ENCODE measurements around the gene BAHCC1. TPM values are rescaled to one million over a fixed set of nuclear protein-coding genes. Genes with fewer than 3 reads are reported as not detected.

Gene BAHCC1
- total and polyA plus RNA-seq, 10 of the 15 experiments (the other 5 are each of a cell fraction or from before 2014, with no cell fraction given), result 0.03 to 0.14 (median 0.11) TPM; not detected in 6

DNA sequence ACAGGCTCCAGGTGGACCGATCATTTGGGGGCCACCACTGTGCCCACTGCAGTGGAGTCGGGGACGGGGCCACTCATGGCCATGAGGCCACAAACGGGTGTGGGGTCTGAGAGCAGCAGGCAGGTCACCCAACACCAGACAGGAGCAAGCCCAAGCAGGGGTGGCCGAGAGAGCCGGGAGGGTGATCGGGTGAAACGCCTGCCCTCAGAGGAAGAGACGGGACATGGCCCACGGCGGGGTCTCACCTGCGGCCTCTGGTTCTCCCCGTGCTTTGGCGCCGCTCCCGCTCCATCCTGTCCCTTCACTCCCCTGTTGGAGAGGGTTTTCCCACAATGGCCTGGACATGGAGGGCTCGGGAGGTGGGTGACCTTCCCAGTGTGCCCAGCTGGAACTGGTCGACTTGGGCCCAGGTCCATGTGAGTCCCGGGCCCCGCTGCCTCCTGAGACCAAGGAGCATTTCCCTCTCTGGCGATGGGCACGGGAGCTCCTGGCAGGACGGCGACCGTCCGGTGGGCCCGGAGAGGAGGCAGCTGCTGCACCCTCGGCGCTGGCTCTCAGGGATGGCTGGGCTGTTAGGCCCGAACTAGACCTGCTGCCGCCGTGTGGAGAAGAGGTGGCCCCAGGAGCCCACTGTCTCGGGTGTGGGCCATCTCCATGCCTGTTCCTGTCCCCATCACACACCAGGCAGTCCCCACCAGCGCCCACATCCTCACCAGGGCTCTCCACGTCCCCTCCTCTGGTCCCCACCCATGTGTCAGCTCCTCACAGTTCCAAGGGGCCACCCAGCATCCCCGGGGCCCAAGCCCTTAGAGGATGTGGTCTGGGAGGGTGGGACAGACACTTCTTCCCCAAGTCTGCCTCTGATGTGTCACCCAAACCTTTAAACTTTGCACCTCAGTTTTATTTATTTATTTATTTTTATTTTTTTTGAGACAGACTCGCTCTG, 13.4 kb upstream of the BAHCC1 start:
- Histone ChIP-seq H3K27ac (ENCODE audit: control insufficient read depth, insufficient read depth) (no peak overlapping the region), H3K36me3 (ENCODE audit: control insufficient read depth in 2 of 2, insufficient read depth in 2 of 2, low read length in 1 of 2) (no peaks in the 10 kb centered on the region), H2AFZ (ENCODE audit: control insufficient read depth, low read depth, low read length) (no peak overlapping the region), H3K4me3 (no peak overlapping the region), H3K9me3 (replicated peaks; ENCODE audit: control insufficient read depth, insufficient read depth, low read length) (no peaks in the 10 kb centered on the region), H3K4me2 (ENCODE audit: control insufficient read depth, insufficient read depth) (no peak overlapping the region), H3K4me1 (ENCODE audit: control insufficient read depth, insufficient read depth, low read length) (no peaks in the 10 kb centered on the region), H3K9ac (ENCODE audit: control insufficient read depth, insufficient read depth, low read length) (no peak overlapping the region), H3K27me3 (replicated peaks in 1 of 2; ENCODE audit: control insufficient read depth in 2 of 2, insufficient read depth in 2 of 2, low read length in 1 of 2) (peaks cover 6 to 9% of the 10 kb centered on the region in 2 experiments; a peak in 3 of 4 replicates), H3K79me2 (ENCODE audit: control insufficient read depth, insufficient read depth, low read length) (no peaks in the 10 kb centered on the region), H4K20me1 (ENCODE audit: control insufficient read depth, insufficient read depth) (no peaks in the 10 kb centered on the region)
- POLR2A ChIA-PET, result no interaction called here
- WGBS (ENCODE audit: insufficient coverage, insufficient replicate concordance, low lambda C conversion rate, missing lambda C conversion rate), result 56% methylated on average over 35 of the region's 37 CpGs
- RAD21 ChIA-PET (ENCODE audit: unreplicated experiment), result no interaction called here
- no peak for DNase-seq (ENCODE audit: low read depth, low spot score)
- no peak for ATAC-seq
- intact Hi-C loops (cut with micrococcal nuclease; ENCODE audit: unreplicated experiment) (no loop called here), in situ Hi-C loops (cut with MboI) (no loop called here)
- BruUV-seq (replicated peaks), result no TSS peak
- TF ChIP-seq ETV6 (conservative IDR thresholded peaks at IDR 0.05 in 1 of 2, IDR thresholded peaks at IDR 0.05 in 1 of 2; ENCODE audit: borderline replicate concordance in 1 of 2, low read depth in 1 of 2) (no peak), TARDBP (IDR thresholded peaks at IDR 0.05; ENCODE audit: borderline replicate concordance) (no peak), POU2F2 (IDR thresholded peaks at IDR 0.05; ENCODE audit: borderline replicate concordance, low read depth, low read length) (no peak)
- FAIRE-seq, result no peak
- SMC1A ChIA-PET (ENCODE audit: uncharacterized antibody, unreplicated experiment), result no interaction called here
- CTCF ChIA-PET, result no interaction called here

DNA sequence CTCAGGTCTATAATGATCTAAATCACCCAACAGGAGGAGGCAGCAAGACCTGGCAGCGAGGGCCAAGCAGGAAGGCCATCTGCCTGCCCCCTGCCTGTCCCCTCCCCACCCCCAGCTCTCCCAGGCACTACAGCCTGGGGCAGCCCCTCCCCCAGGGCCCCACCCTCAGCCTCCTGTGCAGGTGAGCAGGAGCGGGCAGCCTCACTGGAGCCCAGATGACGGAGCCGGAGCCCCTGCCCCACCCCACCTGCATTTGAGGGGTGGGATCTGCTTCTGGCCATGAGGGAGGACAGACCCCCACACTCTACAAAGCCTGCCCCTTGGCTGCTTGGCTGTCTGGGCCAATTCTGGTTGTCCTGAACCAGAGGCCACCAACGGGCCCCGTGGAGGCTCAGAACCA, 12.4 kb upstream of the BAHCC1 start:
- BruUV-seq (replicated peaks), result no TSS peak
- H3K4me3 ChIP-seq, result no peak overlapping the region
- ChIA-PET POLR2A (no interaction called here), SMC1A (ENCODE audit: uncharacterized antibody, unreplicated experiment) (no interaction called here), CTCF (no interaction called here), RAD21 (ENCODE audit: unreplicated experiment) (no interaction called here)
- intact Hi-C loops (cut with micrococcal nuclease; ENCODE audit: unreplicated experiment), result no loop called here
- in situ Hi-C loops (cut with MboI), result no loop called here
- no peaks in the 10 kb centered on the region for H4K20me1 ChIP-seq (ENCODE audit: control insufficient read depth, insufficient read depth)
- no peaks in the 10 kb centered on the region for H3K36me3 ChIP-seq (ENCODE audit: control insufficient read depth in 2 of 2, insufficient read depth in 2 of 2, low read length in 1 of 2)
- no peaks in the 10 kb centered on the region for H3K4me1 ChIP-seq (ENCODE audit: control insufficient read depth, insufficient read depth, low read length)
- H3K9me3 ChIP-seq (replicated peaks; ENCODE audit: control insufficient read depth, insufficient read depth, low read length), result no peaks in the 10 kb centered on the region
- H3K27me3 ChIP-seq (replicated peaks in 1 of 2; ENCODE audit: control insufficient read depth in 2 of 2, insufficient read depth in 2 of 2, low read length in 1 of 2), result peaks cover 9 to 13% of the 10 kb centered on the region in 2 experiments; a peak in 3 of 4 replicates
- FAIRE-seq (no peak), DNase-seq (ENCODE audit: low read depth, low spot score) (no peak), ATAC-seq (no peak)
- H2AFZ ChIP-seq (ENCODE audit: control insufficient read depth, low read depth, low read length), result no peak overlapping the region
- no peak overlapping the region for H3K27ac ChIP-seq (ENCODE audit: control insufficient read depth, insufficient read depth)
- no peaks in the 10 kb centered on the region for H3K79me2 ChIP-seq (ENCODE audit: control insufficient read depth, insufficient read depth, low read length)
- TF ChIP-seq SP1 (IDR thresholded peaks at IDR 0.05; ENCODE audit: low read depth, low read length) (no peak), FOS (IDR thresholded peaks at IDR 0.05; ENCODE audit: borderline replicate concordance, extremely low read depth, insufficient read length) (no peak), POU2F2 (IDR thresholded peaks at IDR 0.05; ENCODE audit: borderline replicate concordance, low read depth, low read length) (no peak), ATF7 (IDR thresholded peaks at IDR 0.05; ENCODE audit: low read depth) (no peak), RB1 (IDR thresholded peaks at IDR 0.05; ENCODE audit: borderline replicate concordance) (no peak), SUPT20H (IDR thresholded peaks at IDR 0.05; ENCODE audit: borderline replicate concordance, control insufficient read depth, low read depth, low read length) (no peak)
- TF ChIP-seq, protein P1, sequence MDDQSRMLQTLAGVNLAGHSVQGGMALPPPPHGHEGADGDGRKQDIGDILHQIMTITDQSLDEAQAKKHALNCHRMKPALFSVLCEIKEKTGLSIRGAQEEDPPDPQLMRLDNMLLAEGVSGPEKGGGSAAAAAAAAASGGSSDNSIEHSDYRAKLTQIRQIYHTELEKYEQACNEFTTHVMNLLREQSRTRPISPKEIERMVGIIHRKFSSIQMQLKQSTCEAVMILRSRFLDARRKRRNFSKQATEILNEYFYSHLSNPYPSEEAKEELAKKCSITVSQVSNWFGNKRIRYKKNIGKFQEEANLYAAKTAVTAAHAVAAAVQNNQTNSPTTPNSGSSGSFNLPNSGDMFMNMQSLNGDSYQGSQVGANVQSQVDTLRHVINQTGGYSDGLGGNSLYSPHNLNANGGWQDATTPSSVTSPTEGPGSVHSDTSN (IDR thresholded peaks at IDR 0.05; ENCODE audit: insufficient replicate concordance, low read depth, low read length), result no peak
- no peak overlapping the region for H3K4me2 ChIP-seq (ENCODE audit: control insufficient read depth, insufficient read depth)
- no peak overlapping the region for H3K9ac ChIP-seq (ENCODE audit: control insufficient read depth, insufficient read depth, low read length)
- 49% methylated on average over 5 of the region's 6 CpGs for WGBS (ENCODE audit: insufficient coverage, insufficient replicate concordance, low lambda C conversion rate, missing lambda C conversion rate)
